HG03432 (cell line): Measurements from ENCODE around the gene NSUN5.
A peak's percentile ranks its signal among the peaks of the same experiment; 100 is the strongest.
"Not testable (repeated sequence)": the region's sequence is repeated elsewhere in the genome, so short reads cannot be mapped to it uniquely, and the experiment has no call there.

ENCODE experiments used
- ATAC-seq: cut with Tn5 transposase; IDR thresholded peaks from one replicate; pipeline ENCODE4 v1.9.1; 2021; ENCODE audit warnings: mild to moderate bottlenecking, moderate library complexity; ENCODE audit not compliant: unreplicated experiment

NSUN5 gene

DNA sequence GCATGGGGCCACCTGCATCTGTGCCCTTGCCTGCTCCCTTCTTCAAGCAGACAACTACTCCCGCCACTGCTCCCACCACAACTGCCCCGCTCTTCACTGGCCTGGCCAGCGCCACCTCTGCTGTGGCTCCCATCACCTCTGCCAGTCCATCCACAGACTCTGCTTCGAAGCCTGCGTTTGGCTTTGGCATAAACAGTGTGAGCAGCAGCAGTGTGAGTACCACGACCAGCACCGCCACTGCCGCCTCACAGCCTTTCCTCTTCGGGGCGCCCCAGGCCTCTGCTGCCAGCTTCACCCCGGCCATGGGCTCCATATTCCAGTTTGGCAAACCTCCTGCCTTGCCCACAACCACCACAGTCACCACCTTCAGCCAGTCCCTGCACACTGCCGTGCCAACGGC lies 11.4 kb downstream of the NSUN5 start:
- not testable (repeated sequence) for ATAC-seq

- ATAC-seq, result not testable (repeated sequence)
Observed at GRCh38 chr7:73277210-73277609, 31.4 kb downstream of the NSUN5 start.

GRCh38 chr7:73267813-73268212 lies 40.8 kb downstream of the NSUN5 start:
- not testable (repeated sequence) for ATAC-seq

DNA sequence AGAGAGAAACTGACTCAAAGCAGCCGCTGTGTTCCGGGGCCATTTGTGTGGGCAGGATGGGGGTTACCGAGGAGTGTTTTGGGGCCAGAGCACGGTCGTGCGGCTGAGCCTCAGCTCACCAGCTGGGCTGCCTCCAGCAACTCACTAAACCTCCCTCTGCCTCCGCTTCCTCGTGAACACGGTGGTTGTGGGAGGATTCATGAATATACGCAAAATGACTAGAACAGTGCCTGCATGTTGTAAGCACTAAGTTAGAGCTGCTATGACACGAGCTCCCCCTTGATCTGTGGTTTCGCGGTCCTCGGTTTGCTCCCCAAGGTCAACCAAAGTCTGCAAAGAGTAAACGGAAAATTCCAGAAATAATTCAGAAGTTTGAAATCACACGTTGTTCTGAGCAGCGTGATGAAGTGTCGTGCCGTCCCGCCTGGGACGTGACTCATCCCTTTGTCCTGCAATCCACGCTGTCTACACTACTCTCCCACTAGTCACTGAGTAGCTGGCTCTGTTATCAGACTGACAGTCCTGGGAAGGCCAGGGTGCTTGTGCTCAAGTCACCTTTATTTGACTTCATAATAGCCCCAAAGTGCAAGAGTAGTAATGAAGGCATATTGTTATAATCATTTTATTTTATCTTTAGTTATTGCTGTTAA lies 41.8 kb downstream of the NSUN5 start:
- ATAC-seq, result peak; percentile 82

GRCh38 chr7:73262416-73262815 lies 46.2 kb downstream of the NSUN5 start:
- ATAC-seq, result peak; percentile 39
